IMR-90 (cell line): ENCODE data around the gene ANTXR1. TPM values are rescaled to one million over a fixed set of nuclear protein-coding genes. Genes with fewer than 3 reads are reported as not detected.
A peak's percentile ranks its signal among the peaks of the same experiment; 100 is the strongest.

ENCODE experiments used
- ATAC-seq: fragments of 200-7000 bp; cut with Tn5 transposase; 2 replicates; pipeline ENCODE4 v1.9.1; 2020; ENCODE audit warnings: low read depth, mild to moderate bottlenecking, moderate library complexity
- BruUV-seq: library from RNA; stranded (reverse); fragments of 400-500 nt; replicated peaks from 2 replicates; lab custom pipeline; 2021; lab: Mats Ljungman, UMichigan
- CTCF ChIA-PET: fragments of 300-600 bp; formaldehyde crosslinking; extraction: SDS; loops from one replicate; lab custom pipeline; 2021; ENCODE audit warnings: antibody characterized with exemption; lab: Yijun Ruan, JAX
- POLR2A ChIA-PET: fragments of 300-600 bp; sonication (Branson Sonifier 250); formaldehyde crosslinking; loops from one replicate; lab custom pipeline; 2022; ENCODE audit warnings: antibody characterized with exemption; ENCODE audit not compliant: unreplicated experiment; lab: Charles Lee
- DNase-seq: peaks from one replicate; pipeline ENCODE4 v3.0.0; 2013
- H2AFZ ChIP-seq: replicated peaks from 2 replicates; pipeline ENCODE3; 2013; ENCODE audit warnings: low read length, mild to moderate bottlenecking; ENCODE audit not compliant: poor library complexity
- H2AK5ac ChIP-seq: 2 replicates; pipeline ENCODE4 v1.6.1; 2013; ENCODE audit warnings: low read depth, low read length, inconsistent platforms
- H2AK9ac ChIP-seq: replicated peaks from 2 replicates; pipeline ENCODE3; 2013; ENCODE audit warnings: mild to moderate bottlenecking, low read depth, low read length, moderate library complexity; ENCODE audit not compliant: poor library complexity
- H2BK120ac ChIP-seq: 2 replicates; pipeline ENCODE4 v1.6.1; 2013; ENCODE audit warnings: low read depth, low read length, inconsistent platforms
- H2BK15ac ChIP-seq: 3 replicates; pipeline ENCODE4 v1.6.1; 2013; ENCODE audit warnings: low read depth, low read length, inconsistent platforms
- H2BK20ac ChIP-seq: 2 replicates; pipeline ENCODE4 v1.6.1; 2013; ENCODE audit warnings: low read depth, mild to moderate bottlenecking, inconsistent platforms, low read length, moderate library complexity
- H2BK5ac ChIP-seq: 2 replicates; pipeline ENCODE4 v1.6.1; 2013; ENCODE audit warnings: mild to moderate bottlenecking, low read depth, low read length, inconsistent platforms; ENCODE audit not compliant: poor library complexity, severe bottlenecking
- H3K14ac ChIP-seq: replicated peaks from 2 replicates; pipeline ENCODE4 v1.6.1; 2013; ENCODE audit warnings: low read depth, low read length, inconsistent platforms
- H3K18ac ChIP-seq: 2 replicates; pipeline ENCODE4 v1.6.1; 2013; ENCODE audit warnings: low read depth, low read length, control low read depth
- H3K23ac ChIP-seq: 2 replicates; pipeline ENCODE4 v1.6.1; 2013; ENCODE audit warnings: low read depth, low read length, inconsistent platforms
- H3K27ac ChIP-seq: 2 replicates; pipeline ENCODE4 v1.5.1; 2013; ENCODE audit warnings: mild to moderate bottlenecking, control low read depth, low read length; ENCODE audit not compliant: insufficient read depth
- H3K27me3 ChIP-seq: 2 replicates; pipeline ENCODE4 v1.6.1; 2013; ENCODE audit warnings: low read length; ENCODE audit not compliant: control insufficient read depth, insufficient read depth
- H3K36me3 ChIP-seq: 2 replicates; pipeline ENCODE4 v1.6.1; 2013; ENCODE audit warnings: low read length, mixed read lengths; ENCODE audit not compliant: control insufficient read depth, insufficient read depth
- H3K4ac ChIP-seq: 2 replicates; pipeline ENCODE4 v1.6.1; 2013; ENCODE audit warnings: low read depth, low read length, inconsistent platforms
- H3K4me1 ChIP-seq: 2 replicates; pipeline ENCODE4 v1.6.1; 2013; ENCODE audit warnings: low read length, mixed read lengths; ENCODE audit not compliant: control insufficient read depth, insufficient read depth
- H3K4me2 ChIP-seq: 2 replicates; pipeline ENCODE4 v1.6.1; 2013; ENCODE audit warnings: low read depth, mild to moderate bottlenecking, control low read depth, low read length, moderate library complexity
- H3K4me3 ChIP-seq: 2 replicates; pipeline ENCODE4 v1.5.1; 2013; ENCODE audit warnings: low read depth, mild to moderate bottlenecking, control low read depth, low read length, moderate library complexity; ENCODE audit not compliant: insufficient read depth
- H3K56ac ChIP-seq: 2 replicates; pipeline ENCODE4 v1.6.1; 2013; ENCODE audit warnings: low read length, inconsistent platforms; ENCODE audit not compliant: insufficient read depth; ENCODE audit errors: extremely low read depth
- H3K79me1 ChIP-seq, 2 experiments: 2 replicates each; pipeline ENCODE4 v1.6.1; 2013; ENCODE audit warnings: low read length in 2 of 2, inconsistent platforms in 1 of 2, low read depth in 1 of 2
- H3K9ac ChIP-seq: 2 replicates; pipeline ENCODE4 v1.6.1; 2013; ENCODE audit warnings: low read depth, low read length, control low read depth
- H3K9me1 ChIP-seq: 2 replicates; pipeline ENCODE4 v1.6.1; 2013; ENCODE audit warnings: low read length, inconsistent platforms; ENCODE audit not compliant: insufficient read depth
- H3K9me3 ChIP-seq: 2 replicates; pipeline ENCODE4 v1.6.1; 2013; ENCODE audit warnings: low read length; ENCODE audit not compliant: control insufficient read depth, insufficient read depth
- H4K20me1 ChIP-seq: 2 replicates; pipeline ENCODE4 v1.6.1; 2013; ENCODE audit warnings: low read length, inconsistent platforms; ENCODE audit not compliant: insufficient read depth
- H4K5ac ChIP-seq: 2 replicates; pipeline ENCODE4 v1.6.1; 2013; ENCODE audit warnings: mild to moderate bottlenecking, low read depth, low read length, control low read depth
- H4K8ac ChIP-seq, 2 experiments: 2 replicates each; pipeline ENCODE4 v1.6.1; 2013; ENCODE audit warnings: low read depth in 2 of 2, low read length in 2 of 2, control low read depth in 1 of 2, inconsistent platforms in 1 of 2
- H4K91ac ChIP-seq: 2 replicates; pipeline ENCODE4 v1.6.1; 2013; ENCODE audit warnings: low read depth, low read length, inconsistent platforms; ENCODE audit not compliant: insufficient read depth
- CEBPB ChIP-seq: IDR thresholded peaks from 2 replicates; pipeline ENCODE4 v1.6.1; 2012; ENCODE audit warnings: low read depth, low read length, improper control_type of control experiment
- MAZ ChIP-seq: IDR thresholded peaks from 2 replicates; pipeline ENCODE4 v1.6.1; 2012; ENCODE audit warnings: low read depth, mild to moderate bottlenecking, low read length, improper control_type of control experiment, moderate library complexity, borderline replicate concordance
- POLR2A ChIP-seq: IDR thresholded peaks from 2 replicates; pipeline ENCODE4 v1.6.1; 2012; ENCODE audit warnings: mild to moderate bottlenecking, low read depth, low read length
- dilution Hi-C: fragments of 300-500 bp; cut with HindIII; formaldehyde crosslinking; loops from one replicate; pipeline ENCODE4 v1.14.3; 2018; ENCODE audit warnings: low sequenced_read_pairs; ENCODE audit not compliant: unreplicated experiment
- in situ Hi-C: fragments of 300-500 bp; cut with MboI; formaldehyde crosslinking; loops from 3 replicates; pipeline ENCODE4 v1.14.3; 2019; ENCODE audit warnings: low sequenced_read_pairs, inconsistent platforms, mixed read lengths
- intact Hi-C: fragments of 100-400 bp; cut with micrococcal nuclease; formaldehyde crosslinking; loops from 2 replicates; pipeline ENCODE4 v1.10.0; 2022
- polyA plus RNA-seq, 3 experiments: library from polyadenylated mRNA; depleted of rRNA; stranded (reverse); fragments of >200 nt; gene quantifications; 2 replicates each; pipeline ENCODE4 v1.2.3, GENCODE V29; 2012; ENCODE audit warnings: low replicate concordance in 1 of 3
- total RNA-seq: library from RNA; depleted of rRNA; stranded (reverse); fragments of >200 nt; gene quantifications from 2 replicates; pipeline ENCODE4 v1.2.3, GENCODE V29; 2012

The ANTXR1 gene
- total and polyA plus RNA-seq, 2 of the 4 experiments (the other 2 are of a cell fraction) = 27.2 to 36.9 TPM

DNA sequence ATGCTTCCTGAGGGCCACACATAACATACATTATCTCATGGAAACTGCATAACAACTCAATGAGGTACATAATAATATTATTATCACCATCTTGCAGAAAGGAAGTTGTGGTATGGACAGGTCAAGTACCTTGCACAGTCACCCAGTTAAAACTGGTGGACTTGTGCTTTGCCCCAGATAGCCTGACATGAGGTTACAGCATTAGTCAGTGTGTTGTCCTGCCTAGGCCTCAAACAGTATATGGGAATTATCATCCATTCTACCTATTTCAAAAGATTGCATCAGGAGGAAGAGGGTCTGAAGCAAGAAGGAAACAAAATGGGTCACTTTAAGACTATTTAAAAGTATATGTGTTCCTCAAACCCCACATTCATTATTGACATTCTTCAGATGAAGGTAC lies 5.4 kb upstream of the ANTXR1 start:
- Histone ChIP-seq H2BK5ac (no peak overlapping the region), H3K18ac (no peak overlapping the region), H4K5ac (no peak overlapping the region), H2AFZ (no peak overlapping the region), H4K91ac (no peak overlapping the region), H2AK9ac (no peak overlapping the region), H3K27me3 (no peaks in the 10 kb centered on the region), H3K9ac (no peak overlapping the region), H2AK5ac (no peak overlapping the region), H4K8ac (no peak overlapping the region), H3K27ac (no peak overlapping the region), H3K14ac (no peak overlapping the region), H3K36me3 (no peaks in the 10 kb centered on the region), H3K4me2 (no peak overlapping the region), H2BK120ac (no peak overlapping the region; the same call in 1 of the 2 replicates), H3K9me3 (peaks cover 6% of the 10 kb centered on the region; the same call in 1 of the 2 replicates), H3K4me1 (no peaks in the 10 kb centered on the region), H3K56ac (no peak overlapping the region), H2BK15ac (no peak overlapping the region), H3K23ac (no peak overlapping the region), H4K20me1 (no peaks in the 10 kb centered on the region), H3K79me1 (no peaks in the 10 kb centered on the region), H3K4me3 (no peak overlapping the region), H3K4ac (no peak overlapping the region), H3K9me1 (no peaks in the 10 kb centered on the region; the same call in 1 of the 2 replicates), H2BK20ac (no peak overlapping the region)
- dilution Hi-C loops = loop anchor here (25.0 kb wide), 1 partner anchor 305 kb away; no protein-coding TSS in a partner anchor
- TF ChIP-seq CEBPB = peak; percentile 31; the same call in 1 of the 2 replicates
- no peak for TF ChIP-seq POLR2A
- TF ChIP-seq MAZ = no peak
- DNase-seq (no peak), ATAC-seq (no peak)
- POLR2A ChIA-PET = interaction anchor here (0.6 kb wide), 1 partner anchor 354 kb away, joined by 4 read pairs; no protein-coding TSS in a partner anchor
- no TSS peak for BruUV-seq
- in situ Hi-C loops = no loop called here
- CTCF ChIA-PET = no interaction called here
- intact Hi-C loops = no loop called here
